HEK293 (cell line): ENCODE measurements around the gene KIAA0513.

Experiments used
- CTCF ChIA-PET: fragments of 350-600 bp; formaldehyde crosslinking; extraction: SDS; loops from one replicate; lab custom pipeline; 2021; ENCODE audit warnings: antibody characterized with exemption; lab: Yijun Ruan, JAX
- POLR2A ChIA-PET: fragments of 300-600 bp; formaldehyde crosslinking; extraction: SDS; loops from one replicate; lab custom pipeline; 2020; ENCODE audit warnings: antibody characterized with exemption, inconsistent platforms; lab: Yijun Ruan, JAX
- H3K27ac ChIP-seq: fragments of 200-500 bp; sonication (Bioruptor generic); 2 replicates; pipeline ENCODE4 v1.5.1; 2014; ENCODE audit warnings: low read depth, low read length, control low read depth, inconsistent platforms; ENCODE audit errors: extremely low read depth
- H3K36me3 ChIP-seq, 2 experiments: fragments of 200-500 bp in 1 of 2; sonication (Bioruptor generic) in 1 of 2; 1 replicate in 1 of 2; 2 replicates in 1 of 2; pipeline ENCODE4 v1.5.1; 2014 to 2017; ENCODE audit warnings: inconsistent platforms in 2 of 2, low read length in 2 of 2; ENCODE audit not compliant: control insufficient read depth in 2 of 2, insufficient read depth in 1 of 2
- H3K4me1 ChIP-seq: fragments of 200-500 bp; sonication (Bioruptor generic); 2 replicates; pipeline ENCODE4 v1.5.1; 2014; ENCODE audit warnings: mild to moderate bottlenecking, low read length, inconsistent platforms; ENCODE audit not compliant: control insufficient read depth, insufficient read depth
- H3K4me3 ChIP-seq: 2 replicates; pipeline ENCODE4 v1.5.1; 2011; ENCODE audit warnings: low read depth, mild to moderate bottlenecking, control low read depth, low read length, moderate library complexity
- H3K9me3 ChIP-seq: fragments of 200-500 bp; sonication (Bioruptor generic); 2 replicates; pipeline ENCODE4 v1.5.1; 2014; ENCODE audit warnings: low read depth, low read length, inconsistent platforms; ENCODE audit not compliant: control insufficient read depth, insufficient read depth
- GLI4 ChIP-seq: fragments of 450-650 bp; formaldehyde crosslinking; IDR thresholded peaks from 2 replicates; pipeline ENCODE4 v1.5.1; 2016; ENCODE audit warnings: missing biosample characterization, missing genetic modification characterization
- MEIS1 ChIP-seq: sonication (generic); formaldehyde crosslinking; IDR thresholded peaks from 2 replicates; pipeline ENCODE4 v1.8.1; 2022; ENCODE audit warnings: missing genetic modification reagents, mild to moderate bottlenecking, borderline replicate concordance
- RBAK ChIP-seq: fragments of 450-650 bp; formaldehyde crosslinking; IDR thresholded peaks from 2 replicates; pipeline ENCODE4 v1.5.1; 2016; ENCODE audit warnings: missing biosample characterization, missing genetic modification characterization
- ZNF132 ChIP-seq: fragments of 450-650 bp; formaldehyde crosslinking; IDR thresholded peaks from 2 replicates; pipeline ENCODE4 v1.5.1; 2017; ENCODE audit warnings: missing biosample characterization, missing genetic modification characterization, borderline replicate concordance
- ZNF157 ChIP-seq: fragments of 450-650 bp; formaldehyde crosslinking; IDR thresholded peaks from 2 replicates; pipeline ENCODE4 v1.5.1; 2016; ENCODE audit warnings: missing biosample characterization, missing genetic modification characterization
- ZNF274 ChIP-seq, 2 experiments: fragments of 200-500 bp in 1 of 2; fragments of 450-650 bp in 1 of 2; sonication (Bioruptor generic) in 1 of 2; formaldehyde crosslinking in 1 of 2; IDR thresholded peaks; 2 replicates each; pipeline versions ENCODE4 v1.5.1 to v1.6.1; 2014 to 2016; ENCODE audit warnings: borderline replicate concordance in 1 of 2, inconsistent platforms in 1 of 2, low read length in 1 of 2, missing biosample characterization in 1 of 2, missing genetic modification characterization in 1 of 2
- ZNF488 ChIP-seq: fragments of 450-650 bp; formaldehyde crosslinking; IDR thresholded peaks from 2 replicates; pipeline ENCODE4 v1.5.1; 2016; ENCODE audit warnings: missing biosample characterization, missing genetic modification characterization
- ZNF560 ChIP-seq: fragments of 450-650 bp; formaldehyde crosslinking; IDR thresholded peaks from 2 replicates; pipeline ENCODE4 v1.5.1; 2017; ENCODE audit warnings: missing biosample characterization, missing genetic modification characterization, borderline replicate concordance
- ZNF610 ChIP-seq: fragments of 450-650 bp; formaldehyde crosslinking; IDR thresholded peaks from 2 replicates; pipeline ENCODE4 v1.5.1; 2016; ENCODE audit warnings: missing biosample characterization, missing genetic modification characterization, borderline replicate concordance
- TF ChIP-seq, protein P1 (sequence below): fragments of 450-650 bp; IDR thresholded peaks from 2 replicates; pipeline ENCODE4 v1.5.1; 2018; ENCODE audit warnings: missing biosample characterization, mild to moderate bottlenecking, missing genetic modification characterization
- TF ChIP-seq, protein P2 (sequence below): fragments of 450-650 bp; formaldehyde crosslinking; IDR thresholded peaks from 2 replicates; pipeline ENCODE4 v1.5.1; 2017; ENCODE audit warnings: missing biosample characterization, missing genetic modification characterization
- TF ChIP-seq, protein P3 (sequence below): fragments of 450-650 bp; formaldehyde crosslinking; IDR thresholded peaks from 2 replicates; pipeline ENCODE4 v1.5.1; 2016; ENCODE audit warnings: missing biosample characterization, missing genetic modification characterization
- TF ChIP-seq, protein P4 (sequence below): fragments of 450-650 bp; formaldehyde crosslinking; IDR thresholded peaks from 2 replicates; pipeline ENCODE4 v1.5.1; 2016; ENCODE audit warnings: missing biosample characterization, missing genetic modification characterization

The KIAA0513 gene

GRCh38 chr16:84993926-84994325, 33.7 kb upstream of the KIAA0513 start:
- Histone ChIP-seq H3K36me3 (peaks cover 12 to 50% of the 10 kb centered on the region in 2 experiments), H3K27ac (no peak overlapping the region), H3K9me3 (no peaks in the 10 kb centered on the region), H3K4me3 (no peak overlapping the region), H3K4me1 (peaks cover 5% of the 10 kb centered on the region; the same call in 1 of the 2 replicates)
- CTCF ChIA-PET, result no interaction called here
- POLR2A ChIA-PET, result interaction anchor here (1.1 kb wide), 1 partner anchor 18 kb away, joined by 3 read pairs; the partner anchor contains the start of gene ZDHHC7
- TF ChIP-seq GLI4 (tag by site-specific recombination) (no peak), ZNF610 (tag by site-specific recombination) (no peak), ZNF488 (tag by site-specific recombination) (no peak), ZNF132 (no peak), ZNF157 (tag by site-specific recombination) (no peak), MEIS1 (no peak), ZNF274 (IDR thresholded peaks at IDR 0.05; ENCODE audit: low read length) (no peak), ZNF274 (tag by site-specific recombination; IDR thresholded peaks at IDR 0.05; ENCODE audit: borderline replicate concordance) (no peak), ZNF560 (no peak), RBAK (no peak)
- TF ChIP-seq, protein P1, sequence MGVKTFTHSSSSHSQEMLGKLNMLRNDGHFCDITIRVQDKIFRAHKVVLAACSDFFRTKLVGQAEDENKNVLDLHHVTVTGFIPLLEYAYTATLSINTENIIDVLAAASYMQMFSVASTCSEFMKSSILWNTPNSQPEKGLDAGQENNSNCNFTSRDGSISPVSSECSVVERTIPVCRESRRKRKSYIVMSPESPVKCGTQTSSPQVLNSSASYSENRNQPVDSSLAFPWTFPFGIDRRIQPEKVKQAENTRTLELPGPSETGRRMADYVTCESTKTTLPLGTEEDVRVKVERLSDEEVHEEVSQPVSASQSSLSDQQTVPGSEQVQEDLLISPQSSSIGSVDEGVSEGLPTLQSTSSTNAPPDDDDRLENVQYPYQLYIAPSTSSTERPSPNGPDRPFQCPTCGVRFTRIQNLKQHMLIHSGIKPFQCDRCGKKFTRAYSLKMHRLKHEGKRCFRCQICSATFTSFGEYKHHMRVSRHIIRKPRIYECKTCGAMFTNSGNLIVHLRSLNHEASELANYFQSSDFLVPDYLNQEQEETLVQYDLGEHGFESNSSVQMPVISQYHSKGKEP (tag by site-specific recombination), result no peak
- TF ChIP-seq, protein P2, sequence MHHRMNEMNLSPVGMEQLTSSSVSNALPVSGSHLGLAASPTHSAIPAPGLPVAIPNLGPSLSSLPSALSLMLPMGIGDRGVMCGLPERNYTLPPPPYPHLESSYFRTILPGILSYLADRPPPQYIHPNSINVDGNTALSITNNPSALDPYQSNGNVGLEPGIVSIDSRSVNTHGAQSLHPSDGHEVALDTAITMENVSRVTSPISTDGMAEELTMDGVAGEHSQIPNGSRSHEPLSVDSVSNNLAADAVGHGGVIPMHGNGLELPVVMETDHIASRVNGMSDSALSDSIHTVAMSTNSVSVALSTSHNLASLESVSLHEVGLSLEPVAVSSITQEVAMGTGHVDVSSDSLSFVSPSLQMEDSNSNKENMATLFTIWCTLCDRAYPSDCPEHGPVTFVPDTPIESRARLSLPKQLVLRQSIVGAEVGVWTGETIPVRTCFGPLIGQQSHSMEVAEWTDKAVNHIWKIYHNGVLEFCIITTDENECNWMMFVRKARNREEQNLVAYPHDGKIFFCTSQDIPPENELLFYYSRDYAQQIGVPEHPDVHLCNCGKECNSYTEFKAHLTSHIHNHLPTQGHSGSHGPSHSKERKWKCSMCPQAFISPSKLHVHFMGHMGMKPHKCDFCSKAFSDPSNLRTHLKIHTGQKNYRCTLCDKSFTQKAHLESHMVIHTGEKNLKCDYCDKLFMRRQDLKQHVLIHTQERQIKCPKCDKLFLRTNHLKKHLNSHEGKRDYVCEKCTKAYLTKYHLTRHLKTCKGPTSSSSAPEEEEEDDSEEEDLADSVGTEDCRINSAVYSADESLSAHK (tag by site-specific recombination), result no peak
- TF ChIP-seq, protein P3, sequence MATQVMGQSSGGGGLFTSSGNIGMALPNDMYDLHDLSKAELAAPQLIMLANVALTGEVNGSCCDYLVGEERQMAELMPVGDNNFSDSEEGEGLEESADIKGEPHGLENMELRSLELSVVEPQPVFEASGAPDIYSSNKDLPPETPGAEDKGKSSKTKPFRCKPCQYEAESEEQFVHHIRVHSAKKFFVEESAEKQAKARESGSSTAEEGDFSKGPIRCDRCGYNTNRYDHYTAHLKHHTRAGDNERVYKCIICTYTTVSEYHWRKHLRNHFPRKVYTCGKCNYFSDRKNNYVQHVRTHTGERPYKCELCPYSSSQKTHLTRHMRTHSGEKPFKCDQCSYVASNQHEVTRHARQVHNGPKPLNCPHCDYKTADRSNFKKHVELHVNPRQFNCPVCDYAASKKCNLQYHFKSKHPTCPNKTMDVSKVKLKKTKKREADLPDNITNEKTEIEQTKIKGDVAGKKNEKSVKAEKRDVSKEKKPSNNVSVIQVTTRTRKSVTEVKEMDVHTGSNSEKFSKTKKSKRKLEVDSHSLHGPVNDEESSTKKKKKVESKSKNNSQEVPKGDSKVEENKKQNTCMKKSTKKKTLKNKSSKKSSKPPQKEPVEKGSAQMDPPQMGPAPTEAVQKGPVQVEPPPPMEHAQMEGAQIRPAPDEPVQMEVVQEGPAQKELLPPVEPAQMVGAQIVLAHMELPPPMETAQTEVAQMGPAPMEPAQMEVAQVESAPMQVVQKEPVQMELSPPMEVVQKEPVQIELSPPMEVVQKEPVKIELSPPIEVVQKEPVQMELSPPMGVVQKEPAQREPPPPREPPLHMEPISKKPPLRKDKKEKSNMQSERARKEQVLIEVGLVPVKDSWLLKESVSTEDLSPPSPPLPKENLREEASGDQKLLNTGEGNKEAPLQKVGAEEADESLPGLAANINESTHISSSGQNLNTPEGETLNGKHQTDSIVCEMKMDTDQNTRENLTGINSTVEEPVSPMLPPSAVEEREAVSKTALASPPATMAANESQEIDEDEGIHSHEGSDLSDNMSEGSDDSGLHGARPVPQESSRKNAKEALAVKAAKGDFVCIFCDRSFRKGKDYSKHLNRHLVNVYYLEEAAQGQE (tag by site-specific recombination), result no peak
- TF ChIP-seq, protein P4, sequence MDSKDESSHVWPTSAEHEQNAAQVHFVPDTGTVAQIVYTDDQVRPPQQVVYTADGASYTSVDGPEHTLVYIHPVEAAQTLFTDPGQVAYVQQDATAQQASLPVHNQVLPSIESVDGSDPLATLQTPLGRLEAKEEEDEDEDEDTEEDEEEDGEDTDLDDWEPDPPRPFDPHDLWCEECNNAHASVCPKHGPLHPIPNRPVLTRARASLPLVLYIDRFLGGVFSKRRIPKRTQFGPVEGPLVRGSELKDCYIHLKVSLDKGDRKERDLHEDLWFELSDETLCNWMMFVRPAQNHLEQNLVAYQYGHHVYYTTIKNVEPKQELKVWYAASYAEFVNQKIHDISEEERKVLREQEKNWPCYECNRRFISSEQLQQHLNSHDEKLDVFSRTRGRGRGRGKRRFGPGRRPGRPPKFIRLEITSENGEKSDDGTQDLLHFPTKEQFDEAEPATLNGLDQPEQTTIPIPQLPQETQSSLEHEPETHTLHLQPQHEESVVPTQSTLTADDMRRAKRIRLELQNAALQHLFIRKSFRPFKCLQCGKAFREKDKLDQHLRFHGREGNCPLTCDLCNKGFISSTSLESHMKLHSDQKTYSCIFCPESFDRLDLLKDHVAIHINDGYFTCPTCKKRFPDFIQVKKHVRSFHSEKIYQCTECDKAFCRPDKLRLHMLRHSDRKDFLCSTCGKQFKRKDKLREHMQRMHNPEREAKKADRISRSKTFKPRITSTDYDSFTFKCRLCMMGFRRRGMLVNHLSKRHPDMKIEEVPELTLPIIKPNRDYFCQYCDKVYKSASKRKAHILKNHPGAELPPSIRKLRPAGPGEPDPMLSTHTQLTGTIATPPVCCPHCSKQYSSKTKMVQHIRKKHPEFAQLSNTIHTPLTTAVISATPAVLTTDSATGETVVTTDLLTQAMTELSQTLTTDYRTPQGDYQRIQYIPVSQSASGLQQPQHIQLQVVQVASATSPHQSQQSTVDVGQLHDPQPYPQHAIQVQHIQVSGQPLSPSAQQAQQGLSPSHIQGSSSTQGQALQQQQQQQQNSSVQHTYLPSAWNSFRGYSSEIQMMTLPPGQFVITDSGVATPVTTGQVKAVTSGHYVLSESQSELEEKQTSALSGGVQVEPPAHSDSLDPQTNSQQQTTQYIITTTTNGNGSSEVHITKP (tag by site-specific recombination), result no peak
